Activated T-helper 2 cell treated with anti-CD3 and anti-CD28 coated beads, Interferon-gamma antibody, Interleukin-2, Interleukin-4, amounts not matched to agents 10 μg/mL and 5 μg/mL and 100 μg/mL, durations not matched to agents 14 hours and 24 hours and 36 hours (primary cell): Measurements from ENCODE around the gene CMC2. TPM values are rescaled to one million over a fixed set of nuclear protein-coding genes. Genes with fewer than 3 reads are reported as not detected.

Experiments
- DNase-seq: peaks from one replicate; pipeline ENCODE4 v3.0.0; 2021; ENCODE audit warnings: low spot score
- H3K27ac Mint-ChIP-seq: one replicate; pipeline ENCODE4 v1.8.0; 2021; ENCODE audit warnings: mixed read lengths
- H3K27me3 Mint-ChIP-seq: one replicate; pipeline ENCODE4 v1.8.0; 2021; ENCODE audit warnings: low read depth, mixed read lengths
- H3K36me3 Mint-ChIP-seq: one replicate; pipeline ENCODE4 v1.8.0; 2021; ENCODE audit warnings: low read depth, mixed read lengths
- H3K4me1 Mint-ChIP-seq: one replicate; pipeline ENCODE4 v1.8.0; 2021; ENCODE audit warnings: low read depth, mixed read lengths
- H3K4me3 Mint-ChIP-seq: one replicate; pipeline ENCODE4 v1.8.0; 2021; ENCODE audit warnings: low read depth, mild to moderate bottlenecking, moderate library complexity, mixed read lengths
- H3K9me3 Mint-ChIP-seq: one replicate; pipeline ENCODE4 v1.8.0; 2021; ENCODE audit warnings: mixed read lengths
- intact Hi-C: fragments of 100-400 bp; cut with micrococcal nuclease; formaldehyde crosslinking; loops from one replicate; pipeline ENCODE4 v1.15.1; 2023
- total RNA-seq: library from RNA; stranded (reverse); gene quantifications from 2 replicates; pipeline ENCODE4 v1.2.3, GENCODE V29; 2022

The CMC2 gene
- 130 and 136 TPM in 2 replicates for total RNA-seq

DNA sequence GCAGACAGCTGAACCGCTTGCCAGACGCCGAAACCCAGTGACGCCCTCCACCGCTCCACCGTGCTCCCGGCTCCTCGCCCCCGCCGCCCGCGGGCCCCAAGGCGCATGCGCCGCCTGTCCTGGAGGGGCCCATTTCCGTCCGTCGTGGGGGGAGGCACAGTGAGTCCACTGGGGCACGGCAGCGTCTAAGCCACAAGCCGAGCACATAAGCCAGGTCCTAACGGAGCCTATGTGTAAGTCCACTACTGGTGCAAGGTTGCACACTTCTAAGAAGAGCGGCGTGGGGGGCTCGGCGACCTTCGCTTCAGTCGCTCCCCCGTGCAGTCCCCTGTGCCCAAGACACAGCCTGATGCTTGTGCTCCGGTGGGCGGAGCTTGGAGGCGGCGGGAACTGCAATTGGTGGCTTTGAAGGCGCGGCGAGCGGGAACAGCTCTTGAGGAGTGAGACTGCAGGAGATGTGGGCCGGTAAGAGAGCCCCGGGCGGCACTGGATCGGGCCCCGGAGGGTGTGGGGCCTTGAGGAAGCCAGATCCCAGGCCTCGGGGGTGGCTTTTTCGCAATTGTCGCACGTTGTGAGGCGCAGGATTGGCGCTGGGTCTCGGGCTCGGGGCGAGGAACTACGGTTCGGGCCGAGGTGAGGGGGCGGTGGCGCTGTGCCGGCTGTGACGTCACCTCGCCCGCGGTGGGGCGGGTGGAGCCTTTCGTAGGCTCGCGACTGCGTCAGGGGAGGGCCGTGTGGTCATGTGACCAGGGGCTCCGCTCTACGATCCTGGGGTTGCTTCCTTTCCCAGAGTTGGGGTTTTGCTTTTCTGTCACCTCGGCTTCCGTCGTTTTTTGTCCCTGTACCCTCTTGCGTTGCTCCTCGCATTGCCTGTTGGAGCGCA is at the start of gene CMC2, which contains the start of gene CENPN:
TSS of gene CMC2 (minus strand) at position 73 of the 883 bp plus-strand sequence. CDS start 9,491 bp downstream, outside the sequence.
TSS of gene CENPN (plus strand) at position 402 of the 883 bp plus-strand sequence. CDS start 4,726 bp downstream, outside the sequence.
- peaks cover 46% of the 10 kb centered on the region for H3K4me1 Mint-ChIP-seq

DNA sequence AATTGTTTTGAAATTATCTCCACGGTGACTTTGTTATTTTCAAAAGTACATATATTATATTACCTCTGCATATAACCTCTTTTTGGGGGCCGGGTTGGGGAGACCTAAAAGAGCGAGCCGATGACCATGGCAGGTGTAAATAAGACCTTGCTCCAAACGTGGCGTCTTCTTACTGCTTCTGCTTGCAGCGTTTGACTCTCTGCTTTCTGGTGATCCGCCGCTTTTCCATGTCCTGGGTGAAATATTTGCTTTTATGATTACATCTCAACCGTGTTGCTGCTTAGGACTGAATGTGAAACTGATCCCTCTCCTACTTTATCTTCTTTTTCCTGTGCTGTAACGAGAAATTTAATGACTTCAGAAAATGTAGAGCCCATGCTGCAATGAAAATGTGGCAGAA is 47.1 kb upstream of the CMC2 start:
- peaks cover 6% of the 10 kb centered on the region for H3K36me3 Mint-ChIP-seq
- DNase-seq = no peak
- intact Hi-C loops = no loop called here
- H3K27ac Mint-ChIP-seq = no peak overlapping the region
- peaks cover 22% of the 10 kb centered on the region for H3K9me3 Mint-ChIP-seq
- no peak overlapping the region for H3K4me3 Mint-ChIP-seq
- H3K27me3 Mint-ChIP-seq = peaks cover 3% of the 10 kb centered on the region
- H3K4me1 Mint-ChIP-seq = no peaks in the 10 kb centered on the region

More for the DNA sequence above, at the start of gene CMC2, which contains the start of gene CENPN:
- Mint-ChIP-seq H3K36me3 (peaks cover 59% of the 10 kb centered on the region), H3K27ac (peak within 1 kb of the TSS; percentile 100), H3K9me3 (no peaks in the 10 kb centered on the region), H3K4me3 (peak within 1 kb of the TSS; percentile 96), H3K27me3 (no peaks in the 10 kb centered on the region)
- intact Hi-C loops = loop anchor here (1.0 to 10.0 kb wide), 8 partner anchors 10 to 610 kb away; partner anchors contain the start of genes ATMIN, C16orf46, CDYL2 and GAN
- peak; percentile 98 for DNase-seq

DNA sequence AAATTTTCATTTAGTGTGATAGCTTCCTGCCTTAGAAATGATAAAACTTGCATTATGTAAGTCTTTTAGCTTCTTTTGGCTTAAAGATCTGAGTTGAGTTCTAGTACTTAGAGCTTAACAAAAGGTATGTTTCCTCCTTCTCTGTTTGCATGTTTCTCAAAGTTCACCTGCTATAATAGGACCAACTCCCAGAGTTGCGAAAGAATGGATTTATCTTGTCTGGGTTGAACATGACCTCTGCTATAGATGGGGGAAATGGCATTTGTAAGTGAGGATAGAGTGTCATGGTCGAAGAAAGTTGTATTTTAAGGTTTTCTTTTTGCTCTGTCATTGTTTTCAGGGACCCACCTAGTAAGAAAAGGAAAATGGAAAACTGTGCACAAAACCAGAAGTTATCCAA is 36.1 kb upstream of the CMC2 start:
- H3K27ac Mint-ChIP-seq = no peak overlapping the region
- peaks cover 4% of the 10 kb centered on the region for H3K9me3 Mint-ChIP-seq
- intact Hi-C loops = no loop called here
- H3K4me1 Mint-ChIP-seq = peaks cover 4% of the 10 kb centered on the region
- H3K27me3 Mint-ChIP-seq = no peaks in the 10 kb centered on the region
- no peak for DNase-seq
- H3K4me3 Mint-ChIP-seq = no peak overlapping the region
- peaks cover 79% of the 10 kb centered on the region for H3K36me3 Mint-ChIP-seq

DNA sequence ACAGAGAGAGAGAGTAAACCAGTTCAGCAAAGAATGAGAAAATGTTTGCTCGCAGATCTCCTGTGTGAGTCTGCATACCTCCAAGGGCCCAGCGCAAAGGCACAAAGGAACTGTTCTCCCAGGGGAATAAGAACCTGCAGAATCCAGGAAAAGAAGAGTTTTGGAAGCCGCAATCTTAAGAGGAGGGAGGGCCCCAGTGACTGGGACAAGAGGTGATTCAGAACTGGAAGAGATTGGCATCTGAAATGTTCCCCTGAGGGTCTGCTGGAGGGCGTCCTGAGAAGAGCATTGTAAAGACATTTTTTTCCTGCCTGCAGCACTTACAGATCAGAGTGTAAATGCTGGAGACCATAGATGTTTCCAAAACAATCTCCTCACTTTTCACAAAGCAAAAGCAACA is 35.0 kb upstream of the CMC2 start:
- H3K4me3 Mint-ChIP-seq = no peak overlapping the region
- intact Hi-C loops = no loop called here
- no peaks in the 10 kb centered on the region for H3K27me3 Mint-ChIP-seq
- no peak for DNase-seq
- H3K9me3 Mint-ChIP-seq = no peaks in the 10 kb centered on the region
- no peak overlapping the region for H3K27ac Mint-ChIP-seq
- peaks cover 11% of the 10 kb centered on the region for H3K4me1 Mint-ChIP-seq
- peaks cover 79% of the 10 kb centered on the region for H3K36me3 Mint-ChIP-seq

DNA sequence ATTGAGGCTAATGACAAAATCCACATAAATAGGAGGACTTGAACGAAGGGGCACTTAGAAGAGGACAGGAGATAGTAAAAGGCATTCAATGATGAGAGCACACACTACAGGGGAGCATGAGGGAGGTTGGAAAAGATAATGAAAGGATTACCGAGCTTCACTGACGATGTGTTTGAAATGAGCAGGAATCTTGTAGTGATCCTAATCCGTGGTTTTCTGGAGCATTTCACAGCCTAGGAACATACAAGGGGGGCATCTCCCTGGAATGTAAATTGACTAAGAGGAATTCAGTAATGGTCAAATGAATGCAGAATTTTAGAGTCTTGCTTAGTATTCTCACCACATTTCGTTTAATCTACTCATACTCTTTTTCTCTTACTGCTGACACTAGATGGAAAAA is 34.2 kb upstream of the CMC2 start:
- Mint-ChIP-seq H3K27ac (no peak overlapping the region), H3K4me1 (peaks cover 13% of the 10 kb centered on the region), H3K36me3 (peaks cover 79% of the 10 kb centered on the region), H3K4me3 (no peak overlapping the region), H3K27me3 (no peaks in the 10 kb centered on the region), H3K9me3 (no peaks in the 10 kb centered on the region)
- intact Hi-C loops = no loop called here
- no peak for DNase-seq

DNA sequence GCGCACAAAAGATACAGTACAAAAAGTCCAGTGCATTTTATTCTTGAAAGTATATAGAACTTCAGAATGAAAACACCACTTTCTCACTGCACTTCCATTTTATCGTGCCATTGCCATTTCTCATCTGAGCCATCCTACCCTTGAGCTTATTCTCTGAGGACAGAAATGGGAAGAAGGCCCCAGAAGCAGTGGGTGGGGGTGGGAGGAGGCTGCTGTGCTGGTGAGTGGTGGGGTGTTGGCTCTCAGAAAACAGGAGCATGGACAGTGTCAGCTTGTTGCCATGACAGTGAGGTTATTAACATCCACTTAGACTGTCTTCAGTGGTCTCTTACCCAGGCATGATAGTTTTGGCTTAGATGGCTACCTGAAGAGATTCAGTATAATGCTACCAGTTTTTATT is 33.4 kb upstream of the CMC2 start:
- peaks cover 16% of the 10 kb centered on the region for H3K4me1 Mint-ChIP-seq
- no peak overlapping the region for H3K4me3 Mint-ChIP-seq
- DNase-seq = no peak
- H3K27me3 Mint-ChIP-seq = no peaks in the 10 kb centered on the region
- H3K27ac Mint-ChIP-seq = no peak overlapping the region
- intact Hi-C loops = no loop called here
- peaks cover 72% of the 10 kb centered on the region for H3K36me3 Mint-ChIP-seq
- no peaks in the 10 kb centered on the region for H3K9me3 Mint-ChIP-seq

DNA sequence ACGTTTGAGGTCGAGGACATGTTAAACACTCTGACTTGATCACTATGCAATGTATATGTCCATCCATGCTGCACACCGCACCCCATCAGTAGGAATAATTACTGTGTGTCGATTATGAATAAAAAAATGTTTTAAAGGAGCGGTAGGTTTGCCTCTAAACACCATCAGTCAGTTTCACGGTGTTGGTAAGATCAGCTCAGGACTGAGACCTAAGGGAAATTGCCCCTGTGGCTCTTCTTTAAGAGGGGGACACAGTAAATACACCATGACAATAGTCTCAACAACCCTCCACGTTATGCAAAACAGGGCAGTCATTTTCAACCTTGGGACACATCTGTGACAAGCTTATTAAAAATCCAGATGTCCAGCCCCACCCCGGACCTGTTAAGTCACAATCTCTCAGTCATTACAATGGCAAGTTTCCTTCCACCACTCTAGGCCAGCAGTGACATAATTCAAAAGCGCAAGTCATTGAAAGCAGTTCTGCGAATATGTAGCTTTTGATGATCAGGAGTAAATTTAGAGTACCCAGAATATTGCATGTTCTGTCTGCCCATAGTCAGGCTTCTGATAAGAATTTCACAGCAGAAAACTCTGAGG is 30.2 kb upstream of the CMC2 start:
- peak overlapping the region; percentile 82 for H3K4me3 Mint-ChIP-seq
- intact Hi-C loops = loop anchor here (5.0 kb wide), 1 partner anchor 700 kb away; no protein-coding TSS in a partner anchor
- no peaks in the 10 kb centered on the region for H3K9me3 Mint-ChIP-seq
- no peak for DNase-seq
- peak overlapping the region; percentile 43 for H3K27ac Mint-ChIP-seq
- peaks cover 56% of the 10 kb centered on the region for H3K36me3 Mint-ChIP-seq
- no peaks in the 10 kb centered on the region for H3K27me3 Mint-ChIP-seq
- peaks cover 18% of the 10 kb centered on the region for H3K4me1 Mint-ChIP-seq

DNA sequence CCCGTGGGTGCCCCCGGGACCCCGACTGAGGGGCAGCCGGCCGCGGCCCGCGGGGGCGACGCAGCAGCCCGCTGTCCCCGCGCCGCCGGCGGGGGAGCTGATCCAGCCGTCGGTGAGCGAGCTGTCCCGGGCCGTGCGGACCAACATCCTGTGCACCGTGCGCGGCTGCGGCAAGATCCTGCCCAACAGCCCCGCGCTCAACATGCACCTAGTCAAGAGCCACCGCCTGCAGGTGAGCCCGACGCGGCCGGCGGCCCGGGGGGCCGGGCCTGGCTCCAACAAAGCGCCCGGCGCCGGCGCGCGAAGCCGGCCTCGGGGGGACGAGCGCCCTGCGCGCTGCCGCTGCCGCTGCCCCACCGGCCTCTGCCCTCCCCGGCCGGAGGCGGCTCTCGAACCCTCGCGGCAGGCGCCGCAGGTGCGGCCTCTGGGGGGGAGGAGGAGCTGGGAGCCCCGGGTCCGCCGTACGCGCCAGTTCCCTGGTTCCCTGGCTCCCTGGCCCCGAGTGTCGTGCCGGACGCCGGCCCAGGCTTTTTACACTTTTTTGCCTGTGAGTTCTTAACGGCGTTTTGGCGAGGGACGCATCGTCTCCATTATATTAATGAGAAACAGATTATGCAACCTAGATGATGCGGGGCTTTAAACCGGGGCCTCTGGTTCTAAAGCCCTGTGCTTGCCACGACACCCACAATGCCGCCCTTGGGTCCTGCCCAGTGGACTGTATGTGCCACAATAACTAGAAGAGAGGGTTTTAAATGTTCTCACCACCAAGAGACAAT is 29.5 kb upstream of the CMC2 start:
- peak; percentile 13 for DNase-seq
- Mint-ChIP-seq H3K4me3 (peak overlapping the region; percentile 82), H3K9me3 (no peaks in the 10 kb centered on the region), H3K27me3 (no peaks in the 10 kb centered on the region), H3K4me1 (peaks cover 18% of the 10 kb centered on the region), H3K27ac (peak overlapping the region; percentile 43), H3K36me3 (peaks cover 57% of the 10 kb centered on the region)
- intact Hi-C loops = loop anchor here (1.0 to 5.0 kb wide), 5 partner anchors 29 to 701 kb away; partner anchors contain the start of genes CENPN, GAN and GCSH

DNA sequence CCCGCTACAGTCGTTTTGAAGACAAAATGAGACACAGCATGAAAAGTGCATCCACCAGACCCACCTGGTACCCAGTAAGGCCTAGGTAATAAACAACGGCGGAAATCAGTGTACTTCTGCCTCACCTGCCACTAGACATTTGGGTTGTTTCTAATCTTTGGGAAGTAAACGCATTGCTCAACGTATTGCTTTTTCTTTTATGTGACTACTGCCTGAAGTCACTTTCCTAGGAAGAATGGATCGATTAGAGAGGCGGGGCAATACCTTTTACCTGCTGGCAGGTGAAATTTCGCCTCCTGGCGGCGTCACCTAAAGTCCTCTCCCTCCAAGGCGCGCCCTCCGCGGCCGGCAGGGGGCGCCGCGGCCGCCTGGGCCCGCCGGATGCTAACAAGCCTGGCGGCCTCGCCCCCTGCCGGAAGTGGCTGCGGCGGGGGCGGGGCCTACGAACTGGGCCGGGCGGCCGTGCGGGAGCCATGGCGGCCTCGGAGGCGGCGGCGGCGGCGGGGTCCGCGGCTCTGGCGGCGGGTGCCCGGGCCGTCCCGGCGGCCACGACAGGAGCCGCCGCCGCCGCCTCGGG is 28.8 kb upstream of the CMC2 start, which contains the start of gene ATMIN:
TSS of gene ATMIN (plus strand) at position 445 of the 577 bp plus-strand sequence. CDS start at position 474, 29 bp downstream.
- H3K36me3 Mint-ChIP-seq = peaks cover 52% of the 10 kb centered on the region
- peak; percentile 80 for DNase-seq
- intact Hi-C loops = loop anchor here (1.0 to 5.0 kb wide), 5 partner anchors 28 to 702 kb away; partner anchors contain the start of genes CENPN, GAN and GCSH

DNA sequence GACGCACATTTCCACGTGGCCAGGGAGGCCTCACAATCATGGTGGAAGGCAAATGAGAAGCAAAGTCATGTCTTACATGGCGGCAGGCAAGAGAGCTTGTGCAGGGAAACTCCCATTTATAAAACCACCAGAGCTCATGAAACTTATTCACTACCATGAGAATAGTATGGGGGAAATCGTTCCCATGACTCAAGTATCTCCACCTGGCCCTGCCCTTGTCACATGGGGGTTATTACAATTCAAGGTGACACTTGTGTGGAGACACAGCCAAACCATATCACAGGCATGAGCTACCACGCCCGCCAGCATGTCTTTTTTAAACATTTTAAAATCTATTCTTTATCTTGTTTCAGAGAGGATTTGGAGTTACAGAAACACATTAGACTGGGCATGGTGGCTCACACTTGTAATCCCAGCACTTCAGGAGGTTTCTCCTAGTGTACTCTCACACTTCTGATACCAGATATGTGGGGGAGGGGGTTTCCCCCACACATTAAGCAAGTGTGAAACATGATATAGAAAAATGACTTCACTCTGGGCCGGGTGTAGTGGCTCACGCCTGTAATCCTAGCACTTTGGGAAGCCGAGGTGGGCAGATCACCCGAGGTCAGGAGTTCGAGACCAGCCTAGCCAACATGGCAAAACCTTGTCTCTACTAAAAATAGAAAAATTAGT is 23.4 kb upstream of the CMC2 start:
- H3K9me3 Mint-ChIP-seq = peaks cover 4% of the 10 kb centered on the region
- H3K4me3 Mint-ChIP-seq = no peak overlapping the region
- DNase-seq = no peak
- intact Hi-C loops = no loop called here
- no peaks in the 10 kb centered on the region for H3K27me3 Mint-ChIP-seq
- H3K4me1 Mint-ChIP-seq = peaks cover 4% of the 10 kb centered on the region
- H3K36me3 Mint-ChIP-seq = peaks cover 68% of the 10 kb centered on the region
- H3K27ac Mint-ChIP-seq = peak overlapping the region; percentile 38

More for the DNA sequence above, 28.8 kb upstream of the CMC2 start, which contains the start of gene ATMIN:
- Mint-ChIP-seq H3K4me3 (peak within 1 kb of the TSS; percentile 82), H3K27ac (peak within 1 kb of the TSS; percentile 43), H3K4me1 (peaks cover 18% of the 10 kb centered on the region), H3K27me3 (no peaks in the 10 kb centered on the region), H3K9me3 (no peaks in the 10 kb centered on the region)

DNA sequence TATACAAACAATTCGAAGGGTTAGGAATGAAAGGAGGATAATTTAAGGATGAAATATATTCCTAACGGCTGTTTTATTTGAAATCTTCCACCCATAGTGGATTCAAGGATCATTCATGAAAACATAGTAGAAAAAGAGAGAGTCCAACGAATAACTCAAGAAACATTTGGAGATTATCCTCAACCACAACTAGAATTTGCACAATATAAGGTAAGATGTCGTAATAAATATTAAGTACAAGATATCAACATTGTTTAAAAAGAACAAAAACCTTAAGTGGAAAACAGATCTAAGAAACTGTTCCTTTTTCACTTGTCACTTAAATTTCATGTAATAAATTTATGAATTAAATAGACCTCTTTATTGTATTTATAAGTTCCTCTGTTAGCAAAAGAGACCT is 19.7 kb upstream of the CMC2 start:
- no peak for DNase-seq
- Mint-ChIP-seq H3K4me1 (peaks cover 4% of the 10 kb centered on the region), H3K4me3 (no peak overlapping the region), H3K36me3 (peaks cover 83% of the 10 kb centered on the region), H3K27ac (no peak overlapping the region), H3K9me3 (peaks cover 4% of the 10 kb centered on the region), H3K27me3 (no peaks in the 10 kb centered on the region)
- intact Hi-C loops = no loop called here
